Measurements from ENCODE around the gene LIN9. TPM values are rescaled to one million over a fixed set of nuclear protein-coding genes. Genes with fewer than 3 reads are reported as not detected.

The LIN9 gene
- total and polyA plus RNA-seq, 2 donors (not counting 1 experiment from before 2014, with no cell fraction given) = 2.3 to 2.8 TPM

- Histone ChIP-seq H4K20me1 (ENCODE audit: control insufficient read depth, extremely low read depth, insufficient read depth, low read length) (no peaks in the 10 kb centered on the region), H3K9ac (ENCODE audit: insufficient read depth, low read length) (no peak overlapping the region), H3K36me3 (ENCODE audit: control insufficient read depth, insufficient read depth, low read length) (no peaks in the 10 kb centered on the region), H3K27me3 (ENCODE audit: control insufficient read depth, insufficient read depth, low read length) (no peaks in the 10 kb centered on the region), H3K4me1 (ENCODE audit: control insufficient read depth, extremely low read depth, insufficient read depth, low read length) (no peaks in the 10 kb centered on the region), H3K79me2 (ENCODE audit: control insufficient read depth, insufficient read depth, low read length) (no peaks in the 10 kb centered on the region), H3K4me3 (replicated peaks in 1 of 4; ENCODE audit: control extremely low read depth in 1 of 4, insufficient read depth in 1 of 4, low read depth in 3 of 4, low read length in 4 of 4) (no peak overlapping the region), H3K4me2 (ENCODE audit: extremely low read depth, insufficient read depth, low read length) (no peak overlapping the region), H3K27ac (ENCODE audit: insufficient read depth, low read length) (no peak overlapping the region), H3K9me3 (ENCODE audit: control insufficient read depth, insufficient read depth, low read depth, low read length) (no peaks in the 10 kb centered on the region), H2AFZ (ENCODE audit: low read length) (no peak overlapping the region)
- no peak for DNase-seq (ENCODE audit: low read depth in 2 of 2)
- no peak for TF ChIP-seq EZH2 (IDR thresholded peaks at IDR 0.05; ENCODE audit: low read length, missing control alignments)
These were observed 69.5 kb downstream of the LIN9 start for GRCh38 chr1:226239421-226239820.

- no peaks in the 10 kb centered on the region for H3K4me1 ChIP-seq (ENCODE audit: control insufficient read depth, extremely low read depth, insufficient read depth, low read length)
- DNase-seq (ENCODE audit: low read depth in 2 of 2) = no peak
- H3K36me3 ChIP-seq (ENCODE audit: control insufficient read depth, insufficient read depth, low read length) = no peaks in the 10 kb centered on the region
- no peaks in the 10 kb centered on the region for H3K79me2 ChIP-seq (ENCODE audit: control insufficient read depth, insufficient read depth, low read length)
- TF ChIP-seq EZH2 (IDR thresholded peaks at IDR 0.05; ENCODE audit: low read length, missing control alignments) (no peak), CTCF (conservative IDR thresholded peaks at IDR 0.05 in 1 of 2, IDR thresholded peaks at IDR 0.05 in 1 of 2; ENCODE audit: low read depth in 1 of 2, low read length in 2 of 2) (no peak)
- H2AFZ ChIP-seq (ENCODE audit: low read length) = no peak overlapping the region
- H4K20me1 ChIP-seq (ENCODE audit: control insufficient read depth, extremely low read depth, insufficient read depth, low read length) = no peaks in the 10 kb centered on the region
- no peak overlapping the region for H3K9ac ChIP-seq (ENCODE audit: insufficient read depth, low read length)
- no peaks in the 10 kb centered on the region for H3K9me3 ChIP-seq (ENCODE audit: control insufficient read depth, insufficient read depth, low read depth, low read length)
- H3K27ac ChIP-seq (ENCODE audit: insufficient read depth, low read length) = no peak overlapping the region
- H3K27me3 ChIP-seq (ENCODE audit: control insufficient read depth, insufficient read depth, low read length) = no peaks in the 10 kb centered on the region
- H3K4me2 ChIP-seq (ENCODE audit: extremely low read depth, insufficient read depth, low read length) = no peak overlapping the region
- no peak overlapping the region for H3K4me3 ChIP-seq (replicated peaks in 1 of 4; ENCODE audit: control extremely low read depth in 1 of 4, insufficient read depth in 1 of 4, low read depth in 3 of 4, low read length in 4 of 4)
These were observed 72.1 kb downstream of the LIN9 start for GRCh38 chr1:226236826-226237225.

GRCh38 chr1:226233806-226234205 lies 75.2 kb downstream of the LIN9 start:
- Histone ChIP-seq H3K27ac (ENCODE audit: insufficient read depth, low read length) (no peak overlapping the region), H4K20me1 (ENCODE audit: control insufficient read depth, extremely low read depth, insufficient read depth, low read length) (no peaks in the 10 kb centered on the region), H3K36me3 (ENCODE audit: control insufficient read depth, insufficient read depth, low read length) (no peaks in the 10 kb centered on the region), H3K79me2 (ENCODE audit: control insufficient read depth, insufficient read depth, low read length) (no peaks in the 10 kb centered on the region), H3K4me3 (replicated peaks in 1 of 4; ENCODE audit: control extremely low read depth in 1 of 4, insufficient read depth in 1 of 4, low read depth in 3 of 4, low read length in 4 of 4) (no peak overlapping the region), H3K9me3 (ENCODE audit: control insufficient read depth, insufficient read depth, low read depth, low read length) (no peaks in the 10 kb centered on the region), H3K9ac (ENCODE audit: insufficient read depth, low read length) (no peak overlapping the region), H3K4me2 (ENCODE audit: extremely low read depth, insufficient read depth, low read length) (no peak overlapping the region), H3K27me3 (ENCODE audit: control insufficient read depth, insufficient read depth, low read length) (no peaks in the 10 kb centered on the region), H3K4me1 (ENCODE audit: control insufficient read depth, extremely low read depth, insufficient read depth, low read length) (no peaks in the 10 kb centered on the region), H2AFZ (ENCODE audit: low read length) (no peak overlapping the region)
- no peak for TF ChIP-seq CTCF (conservative IDR thresholded peaks at IDR 0.05 in 1 of 2, IDR thresholded peaks at IDR 0.05 in 1 of 2; ENCODE audit: low read depth in 1 of 2, low read length in 2 of 2)
- no peak for TF ChIP-seq EZH2 (IDR thresholded peaks at IDR 0.05; ENCODE audit: low read length, missing control alignments)
- no peak for DNase-seq (ENCODE audit: low read depth in 2 of 2)
